ENCODE measurements around the gene ATP5F1C.

The ATP5F1C gene

GRCh38 chr10:7794251-7795026, 6.5 kb downstream of the ATP5F1C start:
- DNase-seq, result no peak

- no peak for DNase-seq
These were observed 7.6 kb downstream of the ATP5F1C start for GRCh38 chr10:7795605-7796004.

- no peak for DNase-seq
These were observed 9.6 kb downstream of the ATP5F1C start for GRCh38 chr10:7797582-7797981.

GRCh38 chr10:7802606-7803005, 14.6 kb downstream of the ATP5F1C start:
- DNase-seq, result no peak

GRCh38 chr10:7804216-7804615, 16.2 kb downstream of the ATP5F1C start:
- no peak for DNase-seq

GRCh38 chr10:7804741-7805140, 16.8 kb downstream of the ATP5F1C start:
- DNase-seq, result no peak

GRCh38 chr10:7808686-7809267, 20.8 kb downstream of the ATP5F1C start:
- DNase-seq, result no peak

GRCh38 chr10:7810443-7810842, 22.5 kb downstream of the ATP5F1C start:
- DNase-seq, result no peak

GRCh38 chr10:7811000-7811399, 23.0 kb downstream of the ATP5F1C start:
- DNase-seq, result no peak

GRCh38 chr10:7811743-7812142, 23.8 kb downstream of the ATP5F1C start:
- peak in 2 of 3 experiments; percentile 1 to 22 for DNase-seq

GRCh38 chr10:7813481-7813880, 25.5 kb downstream of the ATP5F1C start:
- no peak for DNase-seq

GRCh38 chr10:7817576-7817975, 29.6 kb downstream of the ATP5F1C start:
- DNase-seq, result peak in 1 of 3 experiments; percentile 24

GRCh38 chr10:7817984-7818294, 30.0 kb downstream of the ATP5F1C start:
- DNase-seq, result no peak

GRCh38 chr10:7818295-7819120, 30.5 kb downstream of the ATP5F1C start, which contains the start of gene TAF3:
TAF3 (plus strand) TSS chr10:7818505; CDS start chr10:7818710, 205 bp downstream.
- peak; percentile 83 to 91 (median 91) for DNase-seq

- DNase-seq, result peak in 2 of 3 experiments; percentile 25 to 30
These were observed 31.1 kb downstream of the ATP5F1C start for GRCh38 chr10:7819121-7819460.

GRCh38 chr10:7824251-7824650, 36.3 kb downstream of the ATP5F1C start:
- no peak for DNase-seq

- no peak for DNase-seq
These were observed 39.0 kb downstream of the ATP5F1C start for GRCh38 chr10:7826971-7827370.

- no peak for DNase-seq
These were observed 41.4 kb downstream of the ATP5F1C start for GRCh38 chr10:7829289-7829834.

- DNase-seq, result no peak
These were observed 44.1 kb downstream of the ATP5F1C start for GRCh38 chr10:7832060-7832459.

GRCh38 chr10:7833210-7833609, 45.2 kb downstream of the ATP5F1C start:
- no peak for DNase-seq

GRCh38 chr10:7834262-7834661, 46.3 kb downstream of the ATP5F1C start:
- DNase-seq, result no peak

- DNase-seq, result no peak
These were observed 48.6 kb downstream of the ATP5F1C start for GRCh38 chr10:7836571-7836970.

GRCh38 chr10:7846591-7846990, 58.6 kb downstream of the ATP5F1C start:
- no peak for DNase-seq

All from NCI-H1417 (cell line).